Progenitor cell of endocrine pancreas (in vitro differentiated cells): ENCODE measurements around the gene CYTL1. TPM values are rescaled to one million over a fixed set of nuclear protein-coding genes. Genes with fewer than 3 reads are reported as not detected.

Experiments
- DNase-seq: peaks from one replicate; pipeline ENCODE4 v3.0.0; 2021; ENCODE audit warnings: low spot score; ENCODE audit not compliant: unreplicated experiment
- H3K27ac Mint-ChIP-seq: 2 replicates; pipeline ENCODE4 v1.8.0; 2021; ENCODE audit warnings: mild to moderate bottlenecking, moderate library complexity, mixed read lengths
- H3K27me3 Mint-ChIP-seq: 2 replicates; pipeline ENCODE4 v1.8.0; 2021; ENCODE audit warnings: mixed read lengths
- H3K36me3 Mint-ChIP-seq: 2 replicates; pipeline ENCODE4 v1.8.0; 2022; ENCODE audit warnings: mixed read lengths; ENCODE audit not compliant: insufficient read depth
- H3K4me1 Mint-ChIP-seq: 2 replicates; pipeline ENCODE4 v1.8.0; 2021; ENCODE audit warnings: low read depth, mixed read lengths
- H3K4me3 Mint-ChIP-seq: 2 replicates; pipeline ENCODE4 v1.8.0; 2021; ENCODE audit warnings: low read depth, mild to moderate bottlenecking, moderate library complexity, mixed read lengths
- H3K9me3 Mint-ChIP-seq: 2 replicates; pipeline ENCODE4 v1.8.0; 2021; ENCODE audit warnings: low read depth, mixed read lengths
- CTCF ChIP-seq: fragments of 200-600 bp; sonication (generic); IDR thresholded peaks from one replicate; pipeline ENCODE4 v1.5.0; 2021; ENCODE audit warnings: antibody characterized with exemption, mild to moderate bottlenecking; ENCODE audit not compliant: unreplicated experiment
- total RNA-seq: library from RNA; stranded (reverse); gene quantifications from 2 replicates; pipeline ENCODE4 v1.2.1, GENCODE V29; 2021

The CYTL1 gene
- total RNA-seq, 1 donor from 2014 or later: 1.2 TPM

GRCh38 chr4:4995908-4996265 lies 23.4 kb downstream of the CYTL1 start:
- Mint-ChIP-seq H3K27me3 (peaks cover 32% of the 10 kb centered on the region), H3K27ac (peak overlapping the region; percentile 64), H3K9me3 (no peaks in the 10 kb centered on the region), H3K4me1 (peaks cover 12% of the 10 kb centered on the region), H3K36me3 (no peaks in the 10 kb centered on the region), H3K4me3 (no peak overlapping the region)
- no peak for TF ChIP-seq CTCF
- DNase-seq: no peak

GRCh38 chr4:4995103-4995907 lies 24.0 kb downstream of the CYTL1 start:
- peak; percentile 92 for TF ChIP-seq CTCF
- Mint-ChIP-seq H3K27me3 (peaks cover 28% of the 10 kb centered on the region), H3K36me3 (no peaks in the 10 kb centered on the region), H3K4me1 (peaks cover 12% of the 10 kb centered on the region), H3K27ac (peak overlapping the region; percentile 64), H3K9me3 (no peaks in the 10 kb centered on the region), H3K4me3 (no peak overlapping the region)
- DNase-seq: peak; percentile 73

GRCh38 chr4:4994312-4995097 lies 24.8 kb downstream of the CYTL1 start:
- Mint-ChIP-seq H3K27ac (no peak overlapping the region), H3K4me3 (no peak overlapping the region), H3K9me3 (no peaks in the 10 kb centered on the region), H3K27me3 (peaks cover 28% of the 10 kb centered on the region), H3K36me3 (no peaks in the 10 kb centered on the region), H3K4me1 (peaks cover 12% of the 10 kb centered on the region)
- no peak for DNase-seq
- no peak for TF ChIP-seq CTCF

GRCh38 chr4:4992833-4993232 lies 26.4 kb downstream of the CYTL1 start:
- Mint-ChIP-seq H3K4me1 (peaks cover 12% of the 10 kb centered on the region), H3K27me3 (peaks cover 24% of the 10 kb centered on the region), H3K27ac (no peak overlapping the region), H3K9me3 (no peaks in the 10 kb centered on the region), H3K4me3 (no peak overlapping the region), H3K36me3 (no peaks in the 10 kb centered on the region)
- DNase-seq: no peak
- no peak for TF ChIP-seq CTCF

- H3K4me1 Mint-ChIP-seq: peaks cover 12% of the 10 kb centered on the region
These were observed 27.6 kb downstream of the CYTL1 start for GRCh38 chr4:4991541-4992099.

More at GRCh38 chr4:4991541-4992099, 27.6 kb downstream of the CYTL1 start:
- Mint-ChIP-seq H3K27me3 (peaks cover 20% of the 10 kb centered on the region), H3K4me3 (no peak overlapping the region), H3K36me3 (no peaks in the 10 kb centered on the region), H3K27ac (no peak overlapping the region), H3K9me3 (no peaks in the 10 kb centered on the region)
- DNase-seq: no peak
- TF ChIP-seq CTCF: no peak
